ENCODE data around the gene NRG2. TPM values are rescaled to one million over a fixed set of nuclear protein-coding genes. Genes with fewer than 3 reads are reported as not detected.

NRG2 gene
- total RNA-seq, 1 experiment from 2014 or later, result 0.91 TPM

DNA sequence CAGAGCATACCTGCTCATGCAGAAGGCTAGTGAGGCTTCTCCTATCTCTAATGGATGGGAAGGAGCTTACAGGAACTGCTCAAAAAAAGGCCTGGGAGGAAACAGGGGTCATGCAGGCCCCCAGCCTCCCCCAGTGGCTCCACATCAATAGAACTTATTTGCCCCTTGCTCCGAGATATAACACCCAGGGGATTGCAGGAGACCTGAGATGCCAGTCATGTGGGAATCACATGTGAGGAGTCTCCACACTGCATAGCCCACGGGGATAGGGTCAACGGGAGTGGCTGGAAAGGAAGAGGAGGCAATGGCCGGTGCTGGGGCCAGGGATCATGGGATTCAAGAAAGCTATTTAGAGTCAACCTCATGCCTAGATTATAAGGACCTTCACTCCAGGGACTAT, 76.2 kb downstream of the NRG2 start (continued):
- no peak for TF ChIP-seq EGR1 (IDR thresholded peaks at IDR 0.05; ENCODE audit: low read depth)

GRCh38 chr5:139964994-139965565, 78.0 kb downstream of the NRG2 start:
- ChIA-PET POLR2A (no interaction called here), CTCF (interaction anchor here (0.9 kb wide), 1 partner anchor 178 kb away, joined by 4 read pairs; no protein-coding TSS in a partner anchor), RAD21 (ENCODE audit: low non-redundant PET in 1 of 2, low total read pairs in 2 of 2, uncharacterized antibody in 2 of 2, unreplicated experiment in 2 of 2) (no interaction called here)
- no peak overlapping the region for H3K4me2 ChIP-seq (ENCODE audit: low read length)
- peaks cover 2 to 7% of the 10 kb centered on the region in 2 experiments; a peak in 2 of 4 replicates for H3K4me1 ChIP-seq (ENCODE audit: control insufficient read depth in 1 of 2, insufficient read depth in 2 of 2, low read length in 2 of 2)
- no peaks in the 10 kb centered on the region for H3K79me2 ChIP-seq (ENCODE audit: insufficient read depth, low read length)
- H3K36me3 ChIP-seq (ENCODE audit: control insufficient read depth in 1 of 2, insufficient read depth in 2 of 2, low read length in 2 of 2), result no peaks in the 10 kb centered on the region
- H3K9me2 ChIP-seq (ENCODE audit: insufficient read depth), result no peaks in the 10 kb centered on the region
- no peaks in the 10 kb centered on the region for H3K9me3 ChIP-seq (ENCODE audit: control insufficient read depth in 1 of 2, insufficient read depth in 1 of 2, low read depth in 1 of 2, low read length in 2 of 2)
- ATAC-seq (no peak), DNase-seq (ENCODE audit: low read depth, low spot score) (no peak)
- no TSS peak for BruUV-seq (replicated peaks)
- no peak overlapping the region for H2AFZ ChIP-seq (ENCODE audit: low read depth, low read length, poor library complexity, severe bottlenecking)
- no peaks in the 10 kb centered on the region for H4K20me1 ChIP-seq (ENCODE audit: insufficient read depth)
- TF ChIP-seq ATF3 (IDR thresholded peaks at IDR 0.05) (no peak), SP1 (IDR thresholded peaks at IDR 0.05; ENCODE audit: low read depth) (no peak), RAD21 (IDR thresholded peaks at IDR 0.05; ENCODE audit: low read depth) (no peak), POLR2A (IDR thresholded peaks at IDR 0.05; ENCODE audit: borderline replicate concordance, extremely low read depth, insufficient read depth, insufficient read length) (no peak), ELF1 (IDR thresholded peaks at IDR 0.05; ENCODE audit: borderline replicate concordance, low read depth) (no peak), ZBTB33 (IDR thresholded peaks at IDR 0.05; ENCODE audit: extremely low read depth, insufficient replicate concordance, low read length) (no peak), YY1 (IDR thresholded peaks at IDR 0.05; ENCODE audit: extremely low read depth, insufficient replicate concordance, low read depth, low read length) (no peak)
- TF ChIP-seq, protein P1, sequence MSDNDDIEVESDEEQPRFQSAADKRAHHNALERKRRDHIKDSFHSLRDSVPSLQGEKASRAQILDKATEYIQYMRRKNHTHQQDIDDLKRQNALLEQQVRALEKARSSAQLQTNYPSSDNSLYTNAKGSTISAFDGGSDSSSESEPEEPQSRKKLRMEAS (IDR thresholded peaks at IDR 0.05), result no peak
- TF ChIP-seq, protein P2, sequence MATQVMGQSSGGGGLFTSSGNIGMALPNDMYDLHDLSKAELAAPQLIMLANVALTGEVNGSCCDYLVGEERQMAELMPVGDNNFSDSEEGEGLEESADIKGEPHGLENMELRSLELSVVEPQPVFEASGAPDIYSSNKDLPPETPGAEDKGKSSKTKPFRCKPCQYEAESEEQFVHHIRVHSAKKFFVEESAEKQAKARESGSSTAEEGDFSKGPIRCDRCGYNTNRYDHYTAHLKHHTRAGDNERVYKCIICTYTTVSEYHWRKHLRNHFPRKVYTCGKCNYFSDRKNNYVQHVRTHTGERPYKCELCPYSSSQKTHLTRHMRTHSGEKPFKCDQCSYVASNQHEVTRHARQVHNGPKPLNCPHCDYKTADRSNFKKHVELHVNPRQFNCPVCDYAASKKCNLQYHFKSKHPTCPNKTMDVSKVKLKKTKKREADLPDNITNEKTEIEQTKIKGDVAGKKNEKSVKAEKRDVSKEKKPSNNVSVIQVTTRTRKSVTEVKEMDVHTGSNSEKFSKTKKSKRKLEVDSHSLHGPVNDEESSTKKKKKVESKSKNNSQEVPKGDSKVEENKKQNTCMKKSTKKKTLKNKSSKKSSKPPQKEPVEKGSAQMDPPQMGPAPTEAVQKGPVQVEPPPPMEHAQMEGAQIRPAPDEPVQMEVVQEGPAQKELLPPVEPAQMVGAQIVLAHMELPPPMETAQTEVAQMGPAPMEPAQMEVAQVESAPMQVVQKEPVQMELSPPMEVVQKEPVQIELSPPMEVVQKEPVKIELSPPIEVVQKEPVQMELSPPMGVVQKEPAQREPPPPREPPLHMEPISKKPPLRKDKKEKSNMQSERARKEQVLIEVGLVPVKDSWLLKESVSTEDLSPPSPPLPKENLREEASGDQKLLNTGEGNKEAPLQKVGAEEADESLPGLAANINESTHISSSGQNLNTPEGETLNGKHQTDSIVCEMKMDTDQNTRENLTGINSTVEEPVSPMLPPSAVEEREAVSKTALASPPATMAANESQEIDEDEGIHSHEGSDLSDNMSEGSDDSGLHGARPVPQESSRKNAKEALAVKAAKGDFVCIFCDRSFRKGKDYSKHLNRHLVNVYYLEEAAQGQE (IDR thresholded peaks at IDR 0.05; ENCODE audit: low read depth), result no peak
- H3K27ac ChIP-seq (ENCODE audit: low read depth, low read length), result no peak overlapping the region
- no peak overlapping the region for H3K9ac ChIP-seq (ENCODE audit: low read length)
- no peak overlapping the region for H3K4me3 ChIP-seq (replicated peaks in 1 of 2; ENCODE audit: low read depth in 1 of 2, low read length in 2 of 2)
- intact Hi-C loops (cut with micrococcal nuclease), result loop anchor here (5.0 kb wide), 1 partner anchor 103 kb away; no protein-coding TSS in a partner anchor
- H3K27me3 ChIP-seq (ENCODE audit: insufficient read depth, low read length), result no peaks in the 10 kb centered on the region
